Peyer's patch (tissue), 4 donors: ENCODE data around the gene ARSG. TPM values are rescaled to one million over a fixed set of nuclear protein-coding genes. Genes with fewer than 3 reads are reported as not detected.
"Not testable (repeated sequence)": the region's sequence is repeated elsewhere in the genome, so short reads cannot be mapped to it uniquely, and the experiment has no call there.

Experiments
- DNase-seq, 3 donors: peaks; one replicate each; pipeline ENCODE4 v3.0.0-alpha.2; 2017 to 2019
- H3K27ac ChIP-seq, 4 donors: fragments of 200-600 bp; sonication (generic); one replicate each; pipeline ENCODE4 v1.5.1; 2016 to 2019
- H3K27me3 ChIP-seq, 2 donors: fragments of 200-600 bp; sonication (generic); one replicate each; pipeline ENCODE4 v1.5.1; 2019
- H3K36me3 ChIP-seq, 3 donors: fragments of 200-600 bp; sonication (generic); one replicate each; pipeline ENCODE4 v1.5.1; 2016 to 2019
- H3K4me1 ChIP-seq, 4 donors: fragments of 200-600 bp; sonication (generic); one replicate each; pipeline ENCODE4 v1.5.1; 2016 to 2019
- H3K4me3 ChIP-seq, 4 donors: fragments of 200-600 bp; sonication (generic); 1 replicate in 3 of 4; 2 replicates in 1 of 4; pipeline ENCODE4 v1.5.1; 2016 to 2019; ENCODE audit warnings: mild to moderate bottlenecking in 1 of 4
- H3K9me3 ChIP-seq, 4 donors: fragments of 200-600 bp; sonication (generic); one replicate each; pipeline ENCODE4 v1.5.1; 2016 to 2019; ENCODE audit warnings: mild to moderate bottlenecking in 1 of 4
- CTCF ChIP-seq, 6 experiments: fragments of 450-650 bp in 4 of 6; fragments of 200-600 bp in 2 of 6; sonication (generic) in 1 of 6; IDR thresholded peaks; one replicate each; pipeline ENCODE4 v1.5.1; 2017 to 2019; ENCODE audit warnings: antibody characterized with exemption in 6 of 6, mild to moderate bottlenecking in 3 of 6, moderate library complexity in 1 of 6
- POLR2A ChIP-seq, 2 donors: fragments of 450-650 bp; IDR thresholded peaks; one replicate each; pipeline ENCODE4 v1.5.1; 2017; ENCODE audit warnings: antibody characterized with exemption in 2 of 2, mild to moderate bottlenecking in 2 of 2, moderate library complexity in 2 of 2
- total RNA-seq, 4 donors: library from RNA; depleted of rRNA; stranded (reverse); fragments of >200 nt; gene quantifications; one replicate each; pipeline ENCODE4 v1.1.0, GENCODE V29; 2016

The ARSG gene
- total RNA-seq, 4 donors from 2014 or later: 0.70 to 29.7 (median 2.0) TPM

- H3K4me1 ChIP-seq: peaks cover 0 to 4% (median 4%) of the 10 kb centered on the region in 4 donors
- H3K27ac ChIP-seq: no peak overlapping the region
- TF ChIP-seq POLR2A (IDR thresholded peaks at IDR 0.05): no peak
- no peak for TF ChIP-seq CTCF (IDR thresholded peaks at IDR 0.05)
- no peaks in the 10 kb centered on the region for H3K36me3 ChIP-seq
- no peak for DNase-seq
- no peaks in the 10 kb centered on the region for H3K27me3 ChIP-seq
- no peaks in the 10 kb centered on the region for H3K9me3 ChIP-seq
- H3K4me3 ChIP-seq: no peak overlapping the region
These were observed 57.9 kb downstream of the ARSG start for GRCh38 chr17:68349157-68349556.

DNA sequence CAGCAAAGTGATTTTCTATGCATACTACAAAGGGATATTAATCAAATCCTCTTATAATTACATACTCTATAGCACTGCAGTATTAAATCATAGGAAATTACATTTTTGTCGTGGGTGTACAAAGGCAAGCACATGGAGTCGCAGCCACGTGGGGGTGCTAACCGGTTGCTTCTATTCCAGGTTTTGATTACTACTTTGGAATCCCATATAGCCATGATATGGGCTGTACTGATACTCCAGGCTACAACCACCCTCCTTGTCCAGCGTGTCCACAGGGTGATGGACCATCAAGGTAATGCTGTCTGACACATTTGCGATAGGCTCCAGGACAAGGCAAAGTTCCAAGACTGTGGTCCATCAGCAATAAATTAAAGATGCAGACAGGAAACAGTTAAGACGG is 60.1 kb downstream of the ARSG start:
- H3K9me3 ChIP-seq: no peaks in the 10 kb centered on the region
- H3K27ac ChIP-seq: no peak overlapping the region
- H3K4me1 ChIP-seq: peaks cover 0 to 4% (median 2%) of the 10 kb centered on the region in 4 donors
- TF ChIP-seq CTCF (IDR thresholded peaks at IDR 0.05) (peak in 1 of 6 experiments; percentile 14), POLR2A (IDR thresholded peaks at IDR 0.05) (no peak)
- no peak overlapping the region for H3K4me3 ChIP-seq
- H3K36me3 ChIP-seq: no peaks in the 10 kb centered on the region
- no peaks in the 10 kb centered on the region for H3K27me3 ChIP-seq
- DNase-seq: no peak

DNA sequence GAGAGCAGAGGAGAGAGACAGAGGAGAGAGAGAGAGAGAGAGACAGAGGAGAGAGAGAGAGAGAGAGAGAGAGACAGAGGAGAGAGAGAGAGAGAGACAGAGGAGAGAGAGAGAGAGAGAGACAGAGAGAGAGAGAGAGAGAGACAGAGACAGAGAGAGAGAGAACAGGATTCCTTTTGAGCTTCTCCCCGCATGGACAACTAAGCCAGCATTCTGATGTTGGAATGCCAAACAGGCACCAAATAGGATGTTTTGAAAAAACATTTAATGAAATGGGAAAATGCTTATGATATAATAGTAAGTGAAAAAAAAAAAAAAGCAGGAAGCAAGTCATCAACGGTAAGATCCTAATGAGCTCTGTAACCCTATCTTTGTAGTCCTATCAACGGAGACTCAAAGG is 60.7 kb downstream of the ARSG start:
- TF ChIP-seq POLR2A (IDR thresholded peaks at IDR 0.05): no peak
- no peak for TF ChIP-seq CTCF (IDR thresholded peaks at IDR 0.05)
- Histone ChIP-seq H3K27ac (no peak overlapping the region), H3K9me3 (no peaks in the 10 kb centered on the region), H3K4me3 (no peak overlapping the region), H3K27me3 (no peaks in the 10 kb centered on the region), H3K36me3 (no peaks in the 10 kb centered on the region), H3K4me1 (peaks cover 0 to 2% (median 0%) of the 10 kb centered on the region in 4 donors)
- no peak for DNase-seq

GRCh38 chr17:68352671-68353070 is 61.4 kb downstream of the ARSG start:
- not testable (repeated sequence) for DNase-seq, H3K36me3 ChIP-seq, H3K27ac ChIP-seq, H3K4me3 ChIP-seq, H3K27me3 ChIP-seq, H3K4me1 ChIP-seq, H3K9me3 ChIP-seq

GRCh38 chr17:68353111-68353521 is 61.8 kb downstream of the ARSG start:
- TF ChIP-seq POLR2A (IDR thresholded peaks at IDR 0.05) (no peak), CTCF (IDR thresholded peaks at IDR 0.05) (no peak)
- no peaks in the 10 kb centered on the region for H3K27me3 ChIP-seq
- H3K4me1 ChIP-seq: peaks cover 0 to 4% (median 0%) of the 10 kb centered on the region in 4 donors
- no peak for DNase-seq
- H3K9me3 ChIP-seq: no peaks in the 10 kb centered on the region
- no peak overlapping the region for H3K4me3 ChIP-seq
- H3K36me3 ChIP-seq: no peaks in the 10 kb centered on the region
- peak overlapping the region in 1 of 4 donors; percentile 30 for H3K27ac ChIP-seq

GRCh38 chr17:68354311-68354710 is 63.0 kb downstream of the ARSG start:
- H3K27me3 ChIP-seq, H3K36me3 ChIP-seq, H3K9me3 ChIP-seq, DNase-seq, H3K4me3 ChIP-seq, H3K27ac ChIP-seq, H3K4me1 ChIP-seq: not testable (repeated sequence)

DNA sequence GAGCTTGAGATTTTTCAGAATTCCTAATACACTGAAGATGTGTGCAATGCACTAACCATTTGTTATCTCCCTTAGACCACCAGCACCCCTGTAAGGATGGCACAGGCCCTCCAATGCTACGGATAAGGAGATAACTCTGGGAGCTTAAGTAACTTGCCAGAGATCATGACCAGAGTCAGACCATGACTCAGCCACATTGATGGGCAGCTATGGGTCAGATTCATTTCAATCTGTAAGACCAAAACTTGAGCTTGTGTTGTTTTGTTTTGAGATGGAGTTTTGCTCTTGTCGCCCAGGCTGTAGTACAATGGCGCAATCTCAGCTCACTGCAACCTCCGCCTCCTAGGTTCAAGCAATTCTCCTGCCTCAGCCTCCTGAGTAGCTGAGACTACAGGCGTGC is 63.8 kb downstream of the ARSG start:
- DNase-seq: not testable (repeated sequence)
- peak overlapping the region in 1 of 4 donors; percentile 12 for H3K27ac ChIP-seq

More for the DNA sequence above, 63.8 kb downstream of the ARSG start:
- not testable (repeated sequence) for H3K4me1 ChIP-seq, H3K4me3 ChIP-seq, H3K9me3 ChIP-seq, H3K36me3 ChIP-seq, H3K27me3 ChIP-seq
